GM21447 (cell line): ENCODE measurements around the gene DENND1B.
A peak's percentile ranks its signal among the peaks of the same experiment; 100 is the strongest.
"Not testable (repeated sequence)": the region's sequence is repeated elsewhere in the genome, so short reads cannot be mapped to it uniquely, and the experiment has no call there.

Experiments
- ATAC-seq: cut with Tn5 transposase; IDR thresholded peaks from one replicate; pipeline ENCODE4 v1.9.1; 2021; ENCODE audit not compliant: unreplicated experiment

Gene DENND1B

DNA sequence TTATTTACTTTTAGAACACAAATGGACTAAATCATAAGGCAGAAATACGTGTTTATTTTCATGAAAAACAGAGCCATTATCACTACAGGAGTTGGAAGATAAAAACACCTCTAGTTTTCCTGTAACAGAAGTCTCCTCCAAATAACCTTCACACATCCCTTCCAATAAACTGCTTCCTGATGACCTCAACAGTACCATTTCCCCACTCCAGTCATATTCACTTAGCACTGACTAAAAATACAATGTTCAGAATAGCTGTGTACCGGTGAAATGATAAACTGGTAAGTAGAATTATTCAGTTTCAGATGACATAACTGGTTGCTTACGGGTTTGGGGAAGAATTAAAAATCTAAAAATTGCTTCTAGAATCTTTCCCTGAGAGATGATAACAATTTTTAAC, 137.9 kb downstream of the DENND1B start:
- ATAC-seq = no peak

DNA sequence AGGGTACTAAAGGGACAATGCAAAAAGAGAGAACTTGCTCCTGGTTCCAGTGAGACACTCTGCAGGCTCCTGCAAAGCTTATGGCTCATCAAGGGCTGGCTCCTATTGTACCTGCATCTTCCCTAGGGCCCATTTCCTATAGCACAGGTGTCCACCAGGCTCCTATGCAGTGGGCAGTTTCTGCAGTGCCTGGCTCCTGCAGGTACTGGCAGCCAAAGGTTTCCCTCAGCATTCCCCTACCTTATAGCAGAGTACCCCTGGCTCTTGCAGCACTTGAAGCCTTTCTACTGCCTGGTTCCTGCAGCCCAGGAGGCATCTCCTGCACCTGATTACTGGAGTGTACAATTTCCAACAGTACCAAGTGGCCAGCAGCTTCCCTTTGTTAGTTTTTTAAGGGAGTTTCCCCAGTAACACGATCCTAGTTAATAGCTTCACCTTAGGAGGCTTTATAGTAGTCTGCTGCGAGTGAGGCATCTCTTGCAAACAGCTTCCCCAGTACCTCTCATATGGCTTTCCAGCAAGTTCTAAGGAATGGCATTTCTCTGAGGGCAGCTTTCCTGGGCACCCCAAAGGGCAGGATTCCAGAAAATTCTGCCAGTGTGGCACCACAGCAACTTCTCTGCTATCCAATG, 141.7 kb downstream of the DENND1B start:
- no peak for ATAC-seq

DNA sequence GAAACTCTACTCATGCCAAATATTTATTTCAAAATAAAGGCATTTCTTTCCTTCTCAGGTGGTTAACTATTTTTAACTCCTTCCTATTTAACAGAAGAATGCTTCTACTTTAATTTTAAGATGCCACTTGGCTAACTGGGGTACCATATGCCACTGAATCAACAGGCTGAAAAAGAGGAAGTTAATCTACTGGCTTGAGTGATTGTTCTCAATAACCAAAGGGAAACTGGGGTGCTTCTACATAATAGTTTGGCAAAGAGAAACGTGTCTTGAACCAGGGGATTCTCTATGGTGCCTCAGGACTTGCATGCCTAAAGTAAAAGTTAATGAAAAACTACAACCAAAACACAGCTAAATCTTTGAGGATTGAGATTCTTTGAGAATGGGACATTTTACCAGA, 142.6 kb downstream of the DENND1B start:
- ATAC-seq = no peak

DNA sequence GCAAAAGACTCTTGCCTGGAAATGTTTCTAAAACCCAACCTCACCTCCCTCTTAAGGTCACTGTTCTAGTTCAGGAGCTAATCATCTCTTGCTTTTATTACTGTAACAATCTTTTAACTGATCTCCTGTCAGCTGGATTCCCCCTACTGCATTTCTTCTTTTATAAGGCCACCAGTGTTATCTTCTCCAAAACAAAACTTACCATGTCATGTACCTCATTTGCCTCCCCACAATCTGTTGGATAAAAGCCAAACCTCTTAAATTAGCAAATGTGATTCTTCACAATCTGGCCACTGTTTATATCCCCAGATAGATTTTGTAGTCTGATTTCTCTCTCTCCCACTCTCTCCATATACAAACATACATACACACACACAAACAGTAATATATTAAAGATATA, 143.3 kb downstream of the DENND1B start:
- ATAC-seq = no peak

DNA sequence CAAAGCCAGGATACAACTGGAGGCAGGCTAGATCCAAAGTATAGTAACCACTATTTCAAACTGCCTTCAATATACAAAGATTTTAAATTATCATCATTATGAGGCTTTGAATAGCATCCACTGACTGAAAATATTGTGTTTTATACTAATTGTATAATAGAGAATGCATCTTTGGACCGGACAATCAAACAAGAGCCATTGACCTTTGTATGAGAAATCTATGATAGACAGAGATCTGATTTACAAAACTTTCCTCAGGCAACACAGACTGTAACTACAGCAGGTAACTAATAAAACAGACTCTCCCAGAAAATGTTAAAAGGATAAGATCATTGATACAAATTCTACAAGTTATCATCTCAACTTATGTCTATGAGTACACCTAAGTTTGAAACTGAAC, 152.9 kb downstream of the DENND1B start:
- no peak for ATAC-seq

DNA sequence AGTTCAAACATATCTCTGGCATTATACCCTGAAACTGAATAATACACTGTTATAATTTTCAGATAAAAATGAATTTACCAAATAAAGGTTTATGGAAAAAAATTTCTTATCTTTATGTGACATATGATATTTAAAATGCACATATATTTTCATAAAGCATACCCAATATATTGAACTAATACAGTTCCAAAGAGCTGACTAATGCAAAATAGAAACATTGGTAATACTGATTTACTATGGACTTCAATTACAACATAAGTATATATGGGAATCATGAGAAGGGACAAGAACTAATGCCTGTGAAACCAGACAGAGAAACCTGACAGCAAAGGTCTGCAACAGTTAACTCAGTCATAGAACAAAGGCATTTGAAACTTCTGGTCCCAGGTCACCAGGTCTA, 153.5 kb downstream of the DENND1B start:
- ATAC-seq = no peak

DNA sequence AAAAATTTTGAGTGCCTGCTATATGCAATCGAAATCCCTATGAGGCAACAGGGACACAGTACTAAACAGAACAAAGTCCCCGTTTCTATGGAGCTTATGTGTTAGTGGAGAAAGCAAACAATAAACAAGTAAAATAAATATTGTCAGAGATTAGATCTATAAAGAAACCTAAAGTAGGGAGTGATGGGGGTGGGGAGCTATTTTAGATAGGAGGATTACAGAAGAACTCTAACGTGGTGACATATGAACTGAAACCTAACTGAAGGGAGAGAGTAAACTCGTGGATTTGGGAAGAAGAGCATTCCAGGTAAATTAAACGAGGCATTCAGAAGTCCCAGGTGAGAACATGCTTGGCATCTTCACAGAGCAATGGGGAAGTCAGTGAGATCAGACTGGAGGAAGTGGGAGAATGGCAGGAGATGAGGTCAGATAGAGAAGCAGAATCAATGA, 154.5 kb downstream of the DENND1B start:
- no peak for ATAC-seq

DNA sequence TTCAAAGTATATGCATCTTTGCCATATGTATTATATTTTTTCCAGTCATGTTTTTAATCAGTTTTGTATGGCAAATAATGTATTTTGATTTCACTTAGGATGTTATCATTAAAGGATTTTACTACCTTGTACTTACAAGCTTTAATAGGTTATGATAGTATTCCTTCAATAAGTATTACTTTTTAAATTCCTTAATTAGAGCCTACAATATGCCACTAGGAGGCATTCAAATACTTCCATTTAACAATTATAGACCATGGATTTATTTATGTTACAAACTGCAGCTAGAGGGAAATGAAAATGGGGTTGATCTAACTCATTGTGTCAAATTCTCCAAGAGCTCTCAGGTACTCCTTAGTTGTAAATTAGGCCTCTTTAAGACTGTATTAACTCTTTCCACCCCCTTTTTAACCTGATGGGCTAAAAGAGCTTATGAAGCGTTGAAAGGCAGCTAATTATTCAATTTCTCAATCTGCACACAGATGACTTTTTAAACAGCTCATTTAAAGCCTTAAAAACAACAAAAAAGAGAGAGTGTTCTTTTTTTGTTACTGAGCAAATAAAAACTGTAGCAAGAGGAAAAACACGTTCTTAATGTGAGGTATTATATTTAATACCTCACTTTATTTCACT, 156.2 kb downstream of the DENND1B start:
- ATAC-seq = no peak

DNA sequence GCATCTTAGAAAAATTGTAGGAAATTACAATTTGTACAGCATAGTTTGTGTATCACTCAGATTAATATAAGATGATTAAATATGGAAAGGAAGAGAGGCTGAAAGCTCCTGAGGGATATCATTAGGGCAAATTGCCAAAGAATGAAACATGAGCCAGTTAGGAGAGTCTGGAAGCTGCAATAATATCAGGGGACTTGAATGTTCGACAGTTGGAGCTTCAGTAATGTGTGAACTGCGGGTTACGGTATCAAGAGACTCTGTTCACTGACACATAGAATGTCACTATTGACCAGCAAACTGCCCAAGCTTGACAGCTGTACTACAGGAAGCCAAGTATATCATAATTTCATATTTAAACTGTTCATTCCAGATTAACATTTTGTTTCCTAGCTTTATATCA, 157.2 kb downstream of the DENND1B start:
- no peak for ATAC-seq

DNA sequence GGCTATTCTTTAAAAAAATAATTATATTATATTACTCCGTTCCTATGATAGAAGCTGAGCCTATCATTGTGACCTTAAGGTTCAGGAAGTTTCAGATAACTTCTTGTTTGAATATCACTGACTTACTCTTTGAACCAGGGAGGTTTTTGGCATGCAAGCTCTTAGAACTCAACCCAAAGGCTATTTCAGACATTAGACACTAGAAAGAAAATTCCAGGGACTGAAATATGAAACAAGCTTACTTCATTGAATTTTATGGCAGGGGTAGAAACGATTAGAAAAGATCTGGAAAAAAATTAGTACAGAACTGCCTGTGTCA, 159.6 kb downstream of the DENND1B start:
- no peak for ATAC-seq

DNA sequence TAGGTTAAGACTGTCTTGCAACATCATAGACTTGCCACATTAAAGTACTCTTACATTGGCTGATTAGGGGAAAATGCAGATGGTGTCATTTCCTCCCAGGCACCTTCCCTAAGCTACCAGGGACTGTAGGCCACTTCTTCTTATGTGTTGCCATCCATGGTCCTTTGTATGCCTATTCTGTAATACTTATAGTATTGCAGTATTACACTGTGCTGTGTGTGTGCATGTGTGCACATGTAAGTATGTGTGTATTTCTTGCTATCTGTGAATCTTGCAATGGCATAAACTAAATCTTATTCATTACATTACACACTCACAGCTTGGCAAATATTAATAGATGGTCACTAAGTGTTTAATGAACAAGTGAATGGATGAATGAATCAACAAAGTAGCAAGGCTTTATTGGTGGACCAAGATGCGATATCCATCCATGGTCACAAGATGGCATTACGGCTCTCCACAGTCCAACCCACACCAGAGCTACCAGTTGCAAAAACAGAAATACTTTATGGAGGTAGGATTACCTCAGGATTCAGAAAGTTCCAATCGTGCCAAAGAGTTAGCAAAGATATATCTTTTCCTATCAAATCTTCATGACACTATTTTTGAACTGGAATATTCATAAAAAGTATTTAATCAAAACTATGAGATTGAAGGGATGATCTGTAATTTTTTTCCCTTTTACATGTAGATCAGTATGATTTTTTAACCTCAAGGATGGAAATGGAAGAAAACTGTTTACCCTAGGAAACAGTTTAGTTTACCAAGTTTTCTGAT, 160.2 kb downstream of the DENND1B start:
- ATAC-seq = peak; percentile 63

DNA sequence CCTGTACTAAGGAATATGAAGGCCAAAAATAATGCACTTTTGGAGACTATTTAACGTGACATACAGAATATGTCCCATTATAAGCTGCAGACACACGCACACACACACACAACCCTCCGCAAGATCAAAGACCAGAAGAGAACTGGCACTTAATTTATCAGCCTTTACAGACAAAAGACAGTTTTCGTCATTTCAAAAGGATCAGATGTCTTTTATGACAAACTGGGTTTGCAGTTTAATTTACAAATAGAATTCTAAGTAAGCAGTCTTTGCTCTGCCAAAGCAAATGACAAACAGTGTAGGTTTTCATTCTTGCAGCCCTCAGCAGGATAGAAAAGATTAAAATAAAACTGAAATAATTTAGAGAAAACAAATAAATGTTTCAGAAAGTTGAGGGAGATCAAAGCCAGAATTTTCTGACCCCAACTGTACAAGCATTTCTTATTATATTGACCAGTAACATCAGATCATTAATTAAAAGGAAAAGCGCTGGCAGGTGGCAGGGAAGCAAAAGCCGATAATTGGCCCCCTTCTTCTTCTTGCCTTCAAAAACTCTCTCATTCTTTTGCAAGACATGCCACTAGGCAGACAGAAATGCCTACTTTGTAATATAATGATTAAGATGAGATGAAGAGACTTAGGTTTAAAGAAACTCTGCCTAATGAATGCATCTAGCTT, 169.0 kb downstream of the DENND1B start:
- ATAC-seq = no peak

DNA sequence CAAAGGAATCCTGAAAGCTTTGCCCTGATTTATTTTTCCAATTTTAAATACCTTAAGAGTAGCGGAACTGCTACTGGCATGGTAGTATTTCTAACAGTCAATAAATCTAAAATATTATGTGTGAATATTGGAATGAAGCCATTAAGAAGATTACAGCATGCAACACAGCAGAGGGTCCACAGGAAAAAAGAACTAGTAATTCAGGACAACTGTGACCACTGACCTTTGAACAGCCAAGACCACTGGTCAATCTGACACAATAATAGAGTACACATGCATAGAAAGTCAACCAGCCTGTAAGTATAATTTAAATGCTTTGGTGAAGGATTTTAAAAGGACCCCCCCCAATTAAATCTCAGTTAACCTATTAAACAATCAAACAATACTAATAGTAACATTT, 171.0 kb downstream of the DENND1B start:
- ATAC-seq = no peak

DNA sequence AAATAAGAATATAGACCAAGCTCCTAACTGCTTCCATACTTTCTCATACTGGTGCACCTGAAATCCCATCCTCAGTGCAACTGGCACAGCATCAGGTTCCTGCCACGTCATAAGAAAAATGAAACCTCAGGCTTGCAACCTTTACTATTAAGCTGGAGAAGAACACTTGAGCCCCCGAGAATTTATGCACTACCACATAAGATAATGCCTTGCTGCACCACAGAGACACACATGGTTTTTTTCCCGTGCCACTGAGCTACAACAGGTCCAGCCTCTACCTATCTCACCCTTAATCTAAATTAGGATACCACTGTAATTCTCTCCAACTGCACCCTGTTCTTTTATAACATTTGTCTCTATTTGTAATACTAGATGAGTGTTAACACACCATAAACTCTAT, 174.5 kb downstream of the DENND1B start:
- no peak for ATAC-seq

DNA sequence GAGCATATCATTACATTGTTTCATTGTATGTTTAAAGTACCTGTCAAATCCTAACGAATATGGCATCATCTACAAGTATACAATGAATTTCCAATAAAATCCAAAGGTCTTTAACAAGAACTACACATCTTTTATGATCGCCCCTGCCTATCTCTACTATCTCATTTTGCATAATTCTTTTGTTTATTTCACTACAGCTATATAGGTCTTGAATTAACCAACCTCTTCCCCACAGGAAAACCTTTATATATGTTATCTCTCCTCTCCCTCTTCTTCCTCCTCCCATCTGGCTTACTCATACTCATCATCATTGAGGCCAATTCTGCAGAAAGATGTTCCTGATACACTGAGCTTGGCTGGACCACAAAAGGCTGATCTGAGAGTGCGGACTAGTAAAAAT, 175.5 kb downstream of the DENND1B start:
- ATAC-seq = no peak

DNA sequence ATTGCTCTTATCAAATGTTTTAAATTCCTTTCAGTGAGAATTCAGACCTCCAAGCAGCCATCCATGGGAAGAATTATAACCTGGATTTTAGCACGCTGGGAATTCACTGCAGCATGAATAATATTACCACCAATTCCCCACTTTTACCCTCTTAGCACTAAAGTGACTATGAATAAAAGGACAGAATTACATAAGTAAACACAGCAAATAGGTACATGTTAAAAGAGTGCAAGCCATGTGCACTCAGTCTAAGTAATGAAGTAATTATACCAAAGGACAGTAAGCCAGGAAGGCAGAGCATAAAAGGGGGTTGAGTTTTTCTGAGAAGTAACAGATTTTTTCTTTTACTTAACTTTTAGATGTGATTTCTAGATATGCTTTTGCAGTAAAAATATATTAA, 176.3 kb downstream of the DENND1B start:
- no peak for ATAC-seq

DNA sequence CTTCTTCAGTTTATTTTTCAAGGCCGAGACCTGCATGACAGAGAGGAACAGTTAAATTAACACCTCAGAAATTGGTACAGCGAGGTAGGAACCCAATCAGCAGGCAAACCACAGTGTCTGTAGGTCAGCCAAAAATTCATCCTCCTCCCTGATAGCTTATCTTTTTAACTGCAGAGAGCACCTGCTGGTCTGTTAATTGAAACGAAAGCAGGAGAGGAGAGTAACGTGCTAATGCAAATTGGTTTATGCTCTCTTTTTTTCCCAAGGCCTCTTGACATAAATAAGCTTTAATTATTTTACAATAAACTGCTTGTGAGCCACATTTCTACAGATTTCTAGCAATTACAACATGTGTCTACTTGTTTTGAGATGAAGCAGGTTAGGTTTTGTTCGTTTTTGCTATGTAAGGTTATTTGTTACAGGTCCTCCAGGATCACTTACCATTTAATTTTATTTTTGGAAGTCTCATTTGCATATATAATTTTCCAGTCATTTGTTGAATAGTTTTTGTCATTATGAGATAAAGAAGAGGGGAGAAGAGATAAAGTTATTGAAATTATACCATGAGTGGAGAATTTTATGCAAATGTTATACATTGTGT, 179.9 kb downstream of the DENND1B start:
- ATAC-seq = no peak

DNA sequence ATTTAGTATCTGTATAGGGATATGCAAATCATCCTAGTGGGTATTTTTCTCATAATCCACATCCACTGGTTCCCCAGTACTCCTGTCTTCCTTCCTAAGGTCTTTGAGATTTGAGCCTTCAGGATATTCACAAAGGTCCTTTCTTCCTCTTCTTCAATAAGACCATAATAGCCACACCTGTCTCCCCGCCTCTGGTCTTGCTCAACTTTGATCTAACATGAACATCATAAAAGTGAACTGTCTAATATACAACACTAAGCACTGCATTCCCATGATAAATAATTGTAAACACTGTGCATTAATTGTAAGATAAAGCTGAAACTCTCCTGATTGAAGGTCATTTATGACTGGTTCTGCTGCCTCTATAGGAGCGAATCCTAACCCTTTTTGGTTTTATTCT, 184.6 kb downstream of the DENND1B start:
- no peak for ATAC-seq

DNA sequence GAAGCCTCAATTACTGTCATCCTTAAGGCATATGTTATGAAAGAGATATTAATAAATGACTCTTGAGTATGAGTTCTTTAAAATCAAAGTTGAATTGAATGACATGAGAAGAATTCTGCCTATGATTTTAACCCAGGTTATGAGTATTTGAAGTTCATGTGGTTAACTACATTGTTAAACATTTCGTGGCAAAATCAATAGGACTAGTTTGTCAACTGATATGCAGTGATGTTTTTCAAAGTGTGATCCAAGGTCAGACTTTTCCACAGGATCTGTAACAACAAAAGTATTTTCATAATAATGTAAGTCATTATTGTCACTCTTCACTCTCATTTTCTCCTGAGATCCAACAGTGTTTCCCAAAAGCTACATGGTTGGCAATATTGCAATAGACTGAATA, 189.5 kb downstream of the DENND1B start:
- no peak for ATAC-seq

DNA sequence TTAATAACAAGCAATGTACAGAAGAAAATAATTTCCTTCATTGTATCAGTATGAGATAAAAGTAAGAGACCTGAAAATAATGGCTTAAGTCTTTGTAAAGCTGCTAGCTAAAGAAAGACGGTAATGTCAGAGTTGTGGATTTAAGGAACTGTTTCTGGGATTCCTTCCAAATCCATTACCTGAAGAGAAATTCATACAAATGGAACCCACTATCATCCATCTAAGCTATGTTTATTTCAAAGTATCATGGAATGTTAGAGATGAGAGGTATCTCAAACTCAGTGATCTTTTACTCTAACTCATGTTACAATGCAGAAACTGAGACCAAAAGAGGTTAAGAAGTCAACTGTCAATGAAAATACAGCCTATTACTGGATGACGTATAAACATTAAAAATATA, 197.7 kb downstream of the DENND1B start:
- ATAC-seq = no peak

DNA sequence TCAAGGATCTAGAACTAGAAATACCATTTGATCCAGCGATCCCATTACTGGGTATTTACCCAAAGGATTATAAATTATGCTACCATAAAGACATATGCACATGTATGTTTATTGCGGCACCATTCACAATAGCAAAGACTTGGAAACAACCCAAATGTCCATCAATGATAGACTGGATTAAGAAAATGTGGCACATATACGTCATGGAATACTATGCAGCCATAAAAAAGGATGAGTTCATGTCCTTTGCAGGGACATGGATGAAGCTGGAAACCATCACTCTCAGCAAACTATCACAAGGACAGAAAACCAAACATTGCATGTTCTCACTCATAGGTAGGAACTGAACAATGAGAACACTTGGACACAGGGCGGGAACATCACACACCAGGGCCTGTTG, 199.7 kb downstream of the DENND1B start:
- not testable (repeated sequence) for ATAC-seq

DNA sequence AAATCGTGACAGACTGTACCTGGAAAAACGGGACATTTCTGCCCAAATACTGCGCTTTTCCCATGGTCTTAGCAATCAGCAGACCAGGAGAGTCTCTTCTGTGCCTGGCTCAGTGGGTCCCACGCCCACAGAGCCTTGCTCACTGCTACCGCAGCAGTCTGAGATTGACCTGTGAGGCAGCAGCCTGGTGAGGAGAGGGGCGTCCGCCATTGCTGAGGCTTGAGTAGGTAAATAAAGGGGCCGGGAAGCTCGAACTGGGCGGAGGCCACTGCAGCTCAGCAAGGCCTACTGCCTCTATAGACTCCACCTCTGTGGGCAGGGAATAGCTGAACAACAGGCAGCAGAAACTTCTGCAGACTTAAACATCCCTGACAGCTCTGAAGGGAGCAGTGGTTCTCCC, 203.1 kb downstream of the DENND1B start:
- ATAC-seq = no peak
